Neural cell (in vitro differentiated cells): ENCODE data around the gene UIMC1. TPM values are rescaled to one million over a fixed set of nuclear protein-coding genes. Genes with fewer than 3 reads are reported as not detected.

Experiments
- H2AFZ ChIP-seq: fragments of 200-600, 300-800 bp; sonication (generic), shearing (Covaris generic); 2 replicates; pipeline ENCODE4 v1.6.0; 2014; ENCODE audit warnings: low read depth, mild to moderate bottlenecking, antibody characterized with exemption, low read length, moderate library complexity
- H3F3A ChIP-seq: fragments of 200-600 bp; shearing (Covaris generic); 2 replicates; pipeline ENCODE4 v1.6.1; 2016; ENCODE audit warnings: mild to moderate bottlenecking, moderate library complexity, mixed read lengths, antibody characterized with exemption, low read length; ENCODE audit not compliant: insufficient read depth, poor library complexity, severe bottlenecking
- H3K27ac ChIP-seq: fragments of 200-600, 300-800 bp; sonication (generic), shearing (Covaris generic); 2 replicates; pipeline ENCODE4 v1.5.1; 2014; ENCODE audit warnings: mild to moderate bottlenecking, low read length, moderate library complexity
- H3K27me3 ChIP-seq: fragments of 300-800, 200-600 bp; sonication (generic), shearing (Covaris generic); 2 replicates; pipeline ENCODE4 v1.6.0; 2014; ENCODE audit warnings: mild to moderate bottlenecking, low read depth, low read length, moderate library complexity; ENCODE audit not compliant: insufficient read depth
- H3K36me3 ChIP-seq: fragments of 300-800, 200-600 bp; sonication (generic), shearing (Covaris generic); 2 replicates; pipeline ENCODE4 v1.5.1; 2014; ENCODE audit warnings: mild to moderate bottlenecking, antibody characterized with exemption, low read length, moderate library complexity; ENCODE audit not compliant: insufficient read depth
- H3K4me2 ChIP-seq: fragments of 300-800, 200-600 bp; sonication (generic), shearing (Covaris generic); 2 replicates; pipeline ENCODE4 v1.6.0; 2014; ENCODE audit warnings: mild to moderate bottlenecking, low read length
- H3K4me3 ChIP-seq: fragments of 300-800, 200-600 bp; sonication (generic), shearing (Covaris generic); 2 replicates; pipeline ENCODE4 v1.5.1; 2014; ENCODE audit warnings: mild to moderate bottlenecking, low read length, moderate library complexity
- H3K79me2 ChIP-seq: fragments of 200-600 bp; shearing (Covaris generic); replicated peaks from 2 replicates; pipeline ENCODE4 v1.6.0; 2014; ENCODE audit warnings: mild to moderate bottlenecking, low read length, moderate library complexity; ENCODE audit not compliant: insufficient read depth
- H3K9ac ChIP-seq: fragments of 300-800, 200-600 bp; sonication (generic), shearing (Covaris generic); 2 replicates; pipeline ENCODE4 v1.6.1; 2016; ENCODE audit warnings: mild to moderate bottlenecking, low read length, mixed read lengths
- H3K9me2 ChIP-seq: fragments of 200-600 bp; shearing (Covaris generic); 2 replicates; pipeline ENCODE4 v1.6.1; 2016; ENCODE audit warnings: mild to moderate bottlenecking, low read length, mixed read lengths; ENCODE audit not compliant: insufficient read depth
- H3K9me3 ChIP-seq: fragments of 200-600, 300-800 bp; sonication (generic), shearing (Covaris generic); 2 replicates; pipeline ENCODE4 v1.6.1; 2016; ENCODE audit warnings: mild to moderate bottlenecking, mixed run types, low read length, moderate library complexity, mixed read lengths
- H4K20me1 ChIP-seq: fragments of 200-600 bp; shearing (Covaris generic); 2 replicates; pipeline ENCODE4 v1.6.1; 2016; ENCODE audit warnings: mild to moderate bottlenecking, mixed run types; ENCODE audit not compliant: insufficient read depth
- CTCF ChIP-seq: fragments of 450-650 bp; IDR thresholded peaks from 2 replicates; pipeline ENCODE4 v1.5.1; 2014; ENCODE audit warnings: antibody characterized with exemption, mild to moderate bottlenecking, moderate library complexity; ENCODE audit not compliant: poor library complexity, severe bottlenecking
- EP300 ChIP-seq: fragments of 450-650 bp; conservative IDR thresholded peaks from 2 replicates; pipeline ENCODE4 v1.6.1; 2014; ENCODE audit warnings: antibody characterized with exemption, mild to moderate bottlenecking, moderate library complexity; ENCODE audit not compliant: poor library complexity, severe bottlenecking
- EZH2 ChIP-seq: fragments of 200-600, 300-800 bp; shearing (Covaris generic), sonication (generic); IDR thresholded peaks from 2 replicates; pipeline ENCODE4 v1.6.1; 2014; ENCODE audit warnings: antibody characterized with exemption, low read length, borderline replicate concordance, mild to moderate bottlenecking; ENCODE audit not compliant: insufficient read depth, poor library complexity, severe bottlenecking
- MXI1 ChIP-seq: fragments of 450-650 bp; conservative IDR thresholded peaks from 2 replicates; pipeline ENCODE4 v1.6.1; 2014; ENCODE audit warnings: antibody characterized with exemption, mild to moderate bottlenecking; ENCODE audit not compliant: poor library complexity, severe bottlenecking
- POLR2AphosphoS5 ChIP-seq: IDR thresholded peaks from 2 replicates; pipeline ENCODE4 v1.6.1; 2012
- RAD21 ChIP-seq: fragments of 450-650 bp; conservative IDR thresholded peaks from 2 replicates; pipeline ENCODE4 v1.6.1; 2014; ENCODE audit warnings: antibody characterized with exemption, mild to moderate bottlenecking, moderate library complexity
- REST ChIP-seq: IDR thresholded peaks from 2 replicates; pipeline ENCODE4 v1.6.1; 2012; ENCODE audit warnings: borderline replicate concordance
- SMC3 ChIP-seq: fragments of 450-650 bp; conservative IDR thresholded peaks from 2 replicates; pipeline ENCODE4 v1.6.1; 2014; ENCODE audit warnings: antibody characterized with exemption, mild to moderate bottlenecking, moderate library complexity; ENCODE audit not compliant: poor library complexity
- TAF1 ChIP-seq: IDR thresholded peaks from 2 replicates; pipeline ENCODE4 v1.6.1; 2012; ENCODE audit warnings: low read depth
- polyA plus RNA-seq: library from polyadenylated mRNA; depleted of rRNA; stranded (reverse); fragments of >200 nt; gene quantifications from 2 replicates; pipeline ENCODE4 v1.2.3, GENCODE V29; 2014

The UIMC1 gene
- polyA plus RNA-seq, 1 donor from 2014 or later = 74.0 TPM

GRCh38 chr5:176859916-176860315, 146.7 kb downstream of the UIMC1 start:
- H3K79me2 ChIP-seq = no peaks in the 10 kb centered on the region
- no peaks in the 10 kb centered on the region for H3K9me2 ChIP-seq
- TF ChIP-seq TAF1 (no peak), SMC3 (no peak), REST (no peak), MXI1 (no peak), EP300 (no peak), POLR2AphosphoS5 (no peak), CTCF (no peak), EZH2 (no peak), RAD21 (no peak)
- no peaks in the 10 kb centered on the region for H3K27me3 ChIP-seq
- H3K4me2 ChIP-seq = no peak overlapping the region
- H3F3A ChIP-seq = no peaks in the 10 kb centered on the region
- H3K36me3 ChIP-seq = no peaks in the 10 kb centered on the region
- no peak overlapping the region for H2AFZ ChIP-seq
- H3K4me3 ChIP-seq = no peak overlapping the region
- H3K9me3 ChIP-seq = no peaks in the 10 kb centered on the region
- H4K20me1 ChIP-seq = no peaks in the 10 kb centered on the region
- H3K9ac ChIP-seq = no peak overlapping the region
- H3K27ac ChIP-seq = no peak overlapping the region

- Histone ChIP-seq H2AFZ (no peak overlapping the region), H3K4me3 (no peak overlapping the region), H3K9ac (no peak overlapping the region), H3K36me3 (no peaks in the 10 kb centered on the region), H3K27me3 (no peaks in the 10 kb centered on the region), H3K9me3 (no peaks in the 10 kb centered on the region), H3F3A (no peaks in the 10 kb centered on the region), H3K27ac (no peak overlapping the region), H3K4me2 (no peak overlapping the region), H3K79me2 (no peaks in the 10 kb centered on the region), H3K9me2 (no peaks in the 10 kb centered on the region), H4K20me1 (no peaks in the 10 kb centered on the region)
- TF ChIP-seq SMC3 (no peak), POLR2AphosphoS5 (no peak), MXI1 (no peak), CTCF (no peak), EP300 (no peak), RAD21 (no peak), TAF1 (no peak), EZH2 (no peak), REST (no peak)
Observed at GRCh38 chr5:176857894-176858273, 148.7 kb downstream of the UIMC1 start.
